Measurements from ENCODE around the gene ARL10. TPM values are rescaled to one million over a fixed set of nuclear protein-coding genes. Genes with fewer than 3 reads are reported as not detected.

The ARL10 gene
- total RNA-seq, 2 experiments from 2014 or later, result 8.6 to 11.0 TPM

- CTCF ChIA-PET, result no interaction called here
- H3K36me3 Mint-ChIP-seq (ENCODE audit: low read depth), result peaks cover 66% of the 10 kb centered on the region
Measured at GRCh38 chr5:176384366-176384930, 19.2 kb downstream of the ARL10 start.

GRCh38 chr5:176384991-176385390, 19.7 kb downstream of the ARL10 start:
- no peaks in the 10 kb centered on the region for H3K9me3 Mint-ChIP-seq (ENCODE audit: insufficient read depth)
- no peak overlapping the region for H3K4me3 Mint-ChIP-seq
- no peaks in the 10 kb centered on the region for H3K27me3 Mint-ChIP-seq (ENCODE audit: low read depth)
- peaks cover 27% of the 10 kb centered on the region for H3K4me1 Mint-ChIP-seq (ENCODE audit: low read depth)
- CTCF ChIA-PET, result no interaction called here
- POLR2A ChIA-PET, result no interaction called here
- no peak for ATAC-seq
- no peak for DNase-seq
- peaks cover 67% of the 10 kb centered on the region for H3K36me3 Mint-ChIP-seq (ENCODE audit: low read depth)
- H3K27ac Mint-ChIP-seq, result no peak overlapping the region

More at GRCh38 chr5:176384366-176384930, 19.2 kb downstream of the ARL10 start:
- Mint-ChIP-seq H3K27me3 (ENCODE audit: low read depth) (no peaks in the 10 kb centered on the region), H3K9me3 (ENCODE audit: insufficient read depth) (no peaks in the 10 kb centered on the region), H3K4me1 (ENCODE audit: low read depth) (peaks cover 24% of the 10 kb centered on the region), H3K4me3 (no peak overlapping the region), H3K27ac (no peak overlapping the region)
- DNase-seq (no peak), ATAC-seq (no peak)
- POLR2A ChIA-PET, result no interaction called here

- DNase-seq (no peak), ATAC-seq (no peak)
- no peaks in the 10 kb centered on the region for H3K27me3 Mint-ChIP-seq (ENCODE audit: low read depth)
- peaks cover 33% of the 10 kb centered on the region for H3K4me1 Mint-ChIP-seq (ENCODE audit: low read depth)
- ChIA-PET POLR2A (interaction anchor here (1.1 to 1.3 kb wide), 2 partner anchors 61 to 149 kb away, joined by 3 to 5 read pairs; partner anchors contain the start of gene FAF2), CTCF (no interaction called here)
- no peaks in the 10 kb centered on the region for H3K9me3 Mint-ChIP-seq (ENCODE audit: insufficient read depth)
- H3K36me3 Mint-ChIP-seq (ENCODE audit: low read depth), result peaks cover 67% of the 10 kb centered on the region
- H3K27ac Mint-ChIP-seq, result peak overlapping the region; percentile 41
- H3K4me3 Mint-ChIP-seq, result peak overlapping the region; percentile 93
Measured at GRCh38 chr5:176386491-176386890, 21.2 kb downstream of the ARL10 start.

DNA sequence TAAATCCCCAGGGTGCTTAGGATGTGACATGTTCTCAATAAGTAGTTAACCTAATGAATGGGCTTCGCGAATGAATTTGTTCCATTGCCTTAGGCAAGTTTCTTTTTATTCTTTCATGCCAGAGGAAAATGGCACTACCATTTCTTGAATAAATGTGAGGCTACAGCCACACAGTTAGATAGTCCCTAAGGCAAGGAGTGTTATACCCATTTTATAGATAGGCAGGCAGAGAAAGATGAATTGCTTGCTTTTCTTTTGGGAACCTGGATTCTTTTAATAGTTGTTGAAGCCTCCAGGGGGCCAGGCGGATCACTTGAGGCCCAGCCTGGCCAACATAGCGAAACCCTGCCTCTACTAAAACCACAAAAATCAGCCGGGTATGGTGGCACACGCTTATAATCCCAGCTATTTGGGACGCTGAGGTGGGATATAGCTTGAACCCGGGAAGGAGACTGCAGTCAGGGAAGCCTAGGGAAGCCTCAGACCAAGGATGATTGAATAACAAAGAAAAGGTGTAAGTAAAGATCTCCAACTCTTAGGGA, 22.2 kb downstream of the ARL10 start:
- Mint-ChIP-seq H3K9me3 (ENCODE audit: insufficient read depth) (no peaks in the 10 kb centered on the region), H3K36me3 (ENCODE audit: low read depth) (peaks cover 66% of the 10 kb centered on the region), H3K27me3 (ENCODE audit: low read depth) (no peaks in the 10 kb centered on the region), H3K4me1 (ENCODE audit: low read depth) (peaks cover 38% of the 10 kb centered on the region), H3K4me3 (peak overlapping the region; percentile 93), H3K27ac (peak overlapping the region; percentile 99)
- DNase-seq (no peak), ATAC-seq (no peak)
- CTCF ChIA-PET, result interaction anchor here (0.5 kb wide), 1 partner anchor 58 kb away, joined by 3 read pairs; no protein-coding TSS in a partner anchor
- POLR2A ChIA-PET, result interaction anchor here (0.6 to 1.0 kb wide), 2 partner anchors 150 to 1685 kb away, joined by 4 read pairs; partner anchors contain the start of gene RNF44

DNA sequence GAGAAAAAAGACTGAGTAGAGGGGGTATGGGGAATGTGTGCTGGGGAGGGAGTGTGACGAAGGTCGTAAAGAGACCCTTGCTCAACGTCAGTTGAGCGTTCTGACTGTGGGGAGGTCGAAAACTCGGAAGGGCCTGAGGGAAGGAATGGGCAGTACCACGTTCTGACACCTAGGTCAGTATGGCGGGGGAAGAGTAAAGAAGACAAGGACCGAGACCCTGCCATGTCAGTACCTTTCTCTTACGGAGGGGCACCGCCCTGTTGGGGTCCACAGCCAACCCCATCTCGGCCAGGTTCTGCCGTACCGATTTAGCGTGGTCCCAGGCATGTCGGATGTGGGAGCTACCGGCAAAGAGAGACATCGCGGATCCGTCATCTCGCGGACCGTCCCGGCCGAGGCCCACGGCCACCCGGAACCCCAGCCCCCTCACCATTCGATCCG, 22.7 kb downstream of the ARL10 start:
- CTCF ChIA-PET, result no interaction called here
- POLR2A ChIA-PET, result interaction anchor here (0.6 to 1.0 kb wide), 3 partner anchors 28 to 1684 kb away, joined by 4 read pairs; partner anchors contain the start of genes CLTB and RNF44
- peak; percentile 26 for DNase-seq
- peak; percentile 2 for ATAC-seq
- Mint-ChIP-seq H3K27ac (peak overlapping the region; percentile 99), H3K27me3 (ENCODE audit: low read depth) (no peaks in the 10 kb centered on the region), H3K9me3 (ENCODE audit: insufficient read depth) (no peaks in the 10 kb centered on the region), H3K4me3 (peak overlapping the region; percentile 93), H3K4me1 (ENCODE audit: low read depth) (peaks cover 38% of the 10 kb centered on the region), H3K36me3 (ENCODE audit: low read depth) (peaks cover 63% of the 10 kb centered on the region)

DNA sequence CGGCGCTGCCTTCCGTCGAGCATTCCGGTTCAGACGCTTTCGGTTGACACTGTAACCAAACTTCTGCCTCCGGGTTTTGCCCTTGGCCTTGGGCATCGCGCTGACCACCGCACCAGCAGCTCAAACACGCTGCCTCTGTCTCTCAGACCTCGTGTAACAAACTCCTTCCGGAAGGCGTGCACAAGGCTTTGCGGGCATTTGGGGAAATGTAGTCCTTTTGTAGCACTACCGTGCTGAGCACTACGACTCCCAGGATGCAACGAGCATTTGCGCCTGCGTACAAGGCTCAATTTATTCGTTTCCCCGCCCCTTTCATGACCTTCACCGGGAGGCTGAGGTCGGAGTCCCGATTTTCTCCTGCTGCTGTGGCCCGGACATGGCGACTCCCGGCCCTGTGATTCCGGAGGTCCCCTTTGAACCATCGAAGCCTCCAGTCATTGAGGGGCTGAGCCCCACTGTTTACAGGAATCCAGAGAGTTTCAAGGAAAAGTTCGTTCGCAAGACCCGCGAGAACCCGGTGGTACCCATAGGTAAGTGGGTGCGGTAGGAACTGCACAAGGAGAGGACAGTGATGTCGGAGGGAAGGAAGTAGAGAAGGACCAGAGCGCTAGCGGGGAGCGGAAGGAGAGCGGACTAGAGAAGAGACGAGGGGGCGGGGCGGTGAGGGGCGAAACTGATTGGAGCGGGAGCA, 23.3 kb downstream of the ARL10 start, which contains the start of the genes HIGD2A and NOP16:
TSS of gene HIGD2A (plus strand) at position 308 of the 691 bp plus-strand sequence. CDS start at position 377, 69 bp downstream.
TSS of gene NOP16 (minus strand) at position 155 of the 691 bp plus-strand sequence. CDS start at position 96, 59 bp downstream.
- ChIA-PET CTCF (interaction anchor here (1.1 to 1.4 kb wide), 2 partner anchors 59 to 155 kb away, joined by 3 to 4 read pairs; no protein-coding TSS in a partner anchor), POLR2A (interaction anchor here (0.9 to 2.3 kb wide), 10 partner anchors 21 to 909 kb away, joined by 3 to 10 read pairs (median 4); partner anchors contain the start of genes CLTB, FAF2, KIAA1191 and RNF44)
- H3K36me3 Mint-ChIP-seq (ENCODE audit: low read depth), result peaks cover 59% of the 10 kb centered on the region
- peak within 1 kb of the TSS; percentile 99 for H3K27ac Mint-ChIP-seq
- H3K9me3 Mint-ChIP-seq (ENCODE audit: insufficient read depth), result no peaks in the 10 kb centered on the region
- ATAC-seq, result peak; percentile 94
- peak within 1 kb of the TSS; percentile 93 for H3K4me3 Mint-ChIP-seq
- no peaks in the 10 kb centered on the region for H3K27me3 Mint-ChIP-seq (ENCODE audit: low read depth)
- peaks cover 38% of the 10 kb centered on the region for H3K4me1 Mint-ChIP-seq (ENCODE audit: low read depth)
- DNase-seq, result peak; percentile 100

DNA sequence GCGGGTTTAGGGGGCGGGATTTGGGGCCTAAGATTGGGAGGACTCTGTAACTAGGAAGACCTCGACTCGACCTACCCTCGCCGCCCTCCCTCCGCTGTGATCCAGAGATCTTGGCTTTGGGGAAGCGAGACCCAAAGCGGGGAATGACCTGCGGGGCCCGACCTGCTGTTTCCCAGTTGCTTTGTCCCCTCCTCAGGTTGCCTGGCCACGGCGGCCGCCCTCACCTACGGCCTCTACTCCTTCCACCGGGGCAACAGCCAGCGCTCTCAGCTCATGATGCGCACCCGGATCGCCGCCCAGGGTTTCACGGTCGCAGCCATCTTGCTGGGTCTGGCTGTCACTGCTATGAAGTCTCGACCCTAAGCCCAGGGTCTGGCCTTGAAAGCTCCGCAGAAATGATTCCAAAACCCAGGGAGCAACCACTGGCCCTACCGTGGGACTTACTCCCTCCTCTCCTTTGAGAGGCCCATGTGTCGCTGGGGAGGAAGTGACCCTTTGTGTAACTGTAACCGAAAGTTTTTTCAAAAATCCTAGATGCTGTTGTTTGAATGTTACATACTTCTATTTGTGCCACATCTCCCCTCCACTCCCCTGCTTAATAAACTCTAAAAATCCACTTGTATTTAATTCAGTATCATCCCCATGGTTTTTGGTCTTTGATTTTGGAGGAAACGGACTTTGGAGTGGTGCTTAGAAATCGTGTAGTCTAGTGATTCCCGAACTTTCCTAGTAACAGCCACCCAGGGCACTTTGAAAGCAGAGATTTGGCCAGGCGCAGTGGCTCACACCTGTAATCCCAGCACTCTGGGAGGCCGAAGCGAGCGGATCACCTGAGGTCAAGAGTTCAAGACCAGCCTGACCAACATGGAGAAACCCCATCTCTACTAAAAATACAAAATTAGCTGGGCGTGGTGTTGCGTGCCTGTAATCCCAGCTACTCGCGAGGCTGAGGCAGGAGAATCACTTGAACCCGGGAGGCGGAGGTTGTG, 24.1 kb downstream of the ARL10 start:
- DNase-seq (no peak), ATAC-seq (peak; percentile 54)
- Mint-ChIP-seq H3K4me1 (ENCODE audit: low read depth) (peaks cover 38% of the 10 kb centered on the region), H3K27me3 (ENCODE audit: low read depth) (no peaks in the 10 kb centered on the region), H3K27ac (peak overlapping the region; percentile 99), H3K36me3 (ENCODE audit: low read depth) (peaks cover 53% of the 10 kb centered on the region), H3K4me3 (peak overlapping the region; percentile 93), H3K9me3 (ENCODE audit: insufficient read depth) (no peaks in the 10 kb centered on the region)
- POLR2A ChIA-PET, result interaction anchor here (0.9 to 2.3 kb wide), 8 partner anchors 21 to 909 kb away, joined by 3 to 10 read pairs (median 4); partner anchors contain the start of genes FAF2, KIAA1191 and RNF44
- CTCF ChIA-PET, result interaction anchor here (1.1 to 1.4 kb wide), 2 partner anchors 58 to 154 kb away, joined by 3 to 4 read pairs; no protein-coding TSS in a partner anchor

DNA sequence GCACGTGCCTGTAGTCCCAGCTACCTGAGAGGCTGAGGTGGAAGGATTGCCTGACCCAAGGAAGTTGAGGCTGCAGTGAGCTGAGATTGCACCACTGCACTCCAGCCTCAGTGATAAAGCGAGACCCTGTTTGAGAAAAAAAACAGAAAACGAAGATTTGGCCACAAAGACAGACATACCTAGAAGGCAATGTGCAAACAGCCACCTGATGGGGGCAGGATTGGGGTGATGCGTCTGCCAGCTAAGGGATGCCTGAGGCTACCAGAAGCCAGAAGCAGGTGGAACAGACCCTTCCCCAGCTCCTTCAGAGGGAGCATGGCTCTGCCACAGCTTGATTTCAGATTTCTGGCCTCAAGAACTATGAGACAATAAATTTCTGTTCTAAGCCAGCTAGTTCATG, 26.2 kb downstream of the ARL10 start:
- Mint-ChIP-seq H3K4me1 (ENCODE audit: low read depth) (peaks cover 25% of the 10 kb centered on the region), H3K9me3 (ENCODE audit: insufficient read depth) (no peaks in the 10 kb centered on the region), H3K36me3 (ENCODE audit: low read depth) (peaks cover 36% of the 10 kb centered on the region), H3K27me3 (ENCODE audit: low read depth) (no peaks in the 10 kb centered on the region), H3K4me3 (no peak overlapping the region), H3K27ac (peak overlapping the region; percentile 35)
- POLR2A ChIA-PET, result interaction anchor here (0.6 kb wide), 1 partner anchor 142 kb away, joined by 3 read pairs; no protein-coding TSS in a partner anchor
- no peak for DNase-seq
- ATAC-seq, result no peak
- CTCF ChIA-PET, result interaction anchor here (1.1 to 1.3 kb wide), 2 partner anchors 14 to 57 kb away, joined by 3 to 4 read pairs; partner anchors contain the start of gene FAF2

- H3K27me3 Mint-ChIP-seq (ENCODE audit: low read depth), result no peaks in the 10 kb centered on the region
Measured at GRCh38 chr5:176391999-176392398, 26.7 kb downstream of the ARL10 start.

GRCh38 chr5:176392526-176392925, 27.2 kb downstream of the ARL10 start:
- Mint-ChIP-seq H3K27ac (no peak overlapping the region), H3K27me3 (ENCODE audit: low read depth) (no peaks in the 10 kb centered on the region), H3K9me3 (ENCODE audit: insufficient read depth) (no peaks in the 10 kb centered on the region), H3K4me3 (no peak overlapping the region), H3K4me1 (ENCODE audit: low read depth) (peaks cover 15% of the 10 kb centered on the region), H3K36me3 (ENCODE audit: low read depth) (peaks cover 27% of the 10 kb centered on the region)
- CTCF ChIA-PET, result interaction anchor here (1.1 to 1.3 kb wide), 2 partner anchors 13 to 56 kb away, joined by 3 to 4 read pairs; partner anchors contain the start of gene FAF2
- POLR2A ChIA-PET, result no interaction called here
- ATAC-seq (no peak), DNase-seq (no peak)

More at GRCh38 chr5:176391999-176392398, 26.7 kb downstream of the ARL10 start:
- H3K4me1 Mint-ChIP-seq (ENCODE audit: low read depth), result peaks cover 20% of the 10 kb centered on the region
- H3K4me3 Mint-ChIP-seq, result no peak overlapping the region
- H3K36me3 Mint-ChIP-seq (ENCODE audit: low read depth), result peaks cover 30% of the 10 kb centered on the region
- no peak for ATAC-seq
- ChIA-PET POLR2A (interaction anchor here (0.6 kb wide), 1 partner anchor 142 kb away, joined by 3 read pairs; no protein-coding TSS in a partner anchor), CTCF (interaction anchor here (1.1 to 1.3 kb wide), 2 partner anchors 13 to 56 kb away, joined by 3 to 4 read pairs; partner anchors contain the start of gene FAF2)
- H3K9me3 Mint-ChIP-seq (ENCODE audit: insufficient read depth), result no peaks in the 10 kb centered on the region
- no peak for DNase-seq
- H3K27ac Mint-ChIP-seq, result peak overlapping the region; percentile 35
